C4-2B (cell line): ENCODE results near the gene NOS3.

Experiments
- H3K27ac ChIP-seq: fragments of 450-650 bp; 2 replicates; pipeline ENCODE4 v1.5.1; 2017
- CTCF ChIP-seq: fragments of 450-650 bp; conservative IDR thresholded peaks from 2 replicates; pipeline ENCODE4 v1.5.1; 2017; ENCODE audit warnings: mild to moderate bottlenecking
- ZFX ChIP-seq: fragments of 450-650 bp; IDR thresholded peaks from 2 replicates; pipeline ENCODE4 v1.6.1; 2017

NOS3 gene

GRCh38 chr7:150945171-150945852 is 45.5 kb upstream of the NOS3 start:
- no peak overlapping the region for H3K27ac ChIP-seq
- no peak for TF ChIP-seq ZFX
- no peak for TF ChIP-seq CTCF

GRCh38 chr7:150945853-150946420 is 44.9 kb upstream of the NOS3 start:
- no peak overlapping the region for H3K27ac ChIP-seq

GRCh38 chr7:150946421-150947240 is 44.2 kb upstream of the NOS3 start:
- TF ChIP-seq CTCF (no peak), ZFX (no peak)
- H3K27ac ChIP-seq: no peak overlapping the region

More at GRCh38 chr7:150945853-150946420, 44.9 kb upstream of the NOS3 start:
- no peak for TF ChIP-seq CTCF

GRCh38 chr7:150947241-150947745 is 43.5 kb upstream of the NOS3 start:
- TF ChIP-seq CTCF (no peak), ZFX (no peak)
- no peak overlapping the region for H3K27ac ChIP-seq

GRCh38 chr7:150947761-150948651 is 42.8 kb upstream of the NOS3 start:
- no peak for TF ChIP-seq CTCF
- no peak for TF ChIP-seq ZFX
- no peak overlapping the region for H3K27ac ChIP-seq

- H3K27ac ChIP-seq: no peak overlapping the region
- no peak for TF ChIP-seq CTCF
- no peak for TF ChIP-seq ZFX
Observed at GRCh38 chr7:150948791-150949251, 42.0 kb upstream of the NOS3 start.
